Measurements from ENCODE around the gene RFX5. TPM values are rescaled to one million over a fixed set of nuclear protein-coding genes. Genes with fewer than 3 reads are reported as not detected.
"Not testable (repeated sequence)": the region's sequence is repeated elsewhere in the genome, so short reads cannot be mapped to it uniquely, and the experiment has no call there.

Gene RFX5
- polyA plus RNA-seq (2013) = 21.0 and 23.2 TPM in 2 replicates

DNA sequence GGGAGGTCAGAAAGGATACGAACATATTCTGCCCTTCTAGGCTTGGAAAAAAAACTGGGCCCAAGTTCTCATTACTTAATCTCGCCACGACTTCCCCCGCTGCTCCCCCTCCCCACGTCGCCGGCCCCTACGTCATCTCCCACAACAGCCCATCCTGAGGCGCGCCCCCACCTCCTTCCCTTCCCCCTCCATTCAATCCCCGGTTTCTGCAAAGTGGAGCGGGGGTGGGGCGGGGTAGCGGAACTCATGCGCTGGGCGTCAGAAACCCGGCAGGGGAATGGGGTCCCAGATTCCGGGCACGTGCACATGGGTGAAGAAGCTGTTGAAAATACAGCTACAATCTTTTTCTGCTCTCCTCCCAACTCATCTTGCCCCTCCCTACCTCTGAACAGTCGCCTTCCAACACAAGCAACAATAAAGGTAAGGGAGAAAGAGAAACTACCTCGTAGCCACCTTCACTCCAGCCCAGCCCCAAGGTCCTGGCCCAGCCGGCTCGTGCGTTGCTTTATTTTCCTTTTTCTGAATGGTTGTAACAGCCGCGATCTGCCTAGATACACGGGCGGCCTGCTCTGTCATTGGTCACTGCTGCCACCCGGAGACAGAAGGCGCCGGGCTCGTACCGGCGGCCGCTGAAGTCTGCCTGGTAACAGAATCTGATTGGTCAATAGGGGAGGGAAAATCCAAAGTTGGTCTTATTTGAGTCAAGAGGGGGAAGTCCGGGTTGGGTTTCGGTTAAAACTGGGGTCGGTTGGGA is at the start of gene RFX5:
Gene RFX5, minus strand, starts transcription at position 484 of the 754 bp plus-strand sequence. CDS start 932 bp downstream, outside the sequence.
- Histone ChIP-seq H2BK120ac (ENCODE audit: insufficient read depth, low read length, poor library complexity) (peak within 1 kb of the TSS; percentile 85), H2AFZ (ENCODE audit: insufficient read depth, low read length, poor library complexity) (peak within 1 kb of the TSS; percentile 91), H3K9me3 (ENCODE audit: insufficient read depth, low read depth, low read length) (peaks cover 3% of the 10 kb centered on the region), H2AK5ac (ENCODE audit: low read length) (peak within 1 kb of the TSS; percentile 2), H3K4ac (ENCODE audit: low read depth, low read length) (peak within 1 kb of the TSS; percentile 78), H3K9ac (ENCODE audit: low read length) (peak within 1 kb of the TSS; percentile 68), H3K18ac (ENCODE audit: low read length) (peak within 1 kb of the TSS; percentile 59), H4K8ac (ENCODE audit: low read depth, low read length) (peak within 1 kb of the TSS; percentile 83), H2BK5ac (ENCODE audit: low read depth, low read length, poor library complexity) (peak within 1 kb of the TSS; percentile 88), H3K36me3 (ENCODE audit: control insufficient read depth in 1 of 2, insufficient read depth in 2 of 2, low read length in 2 of 2) (peaks cover 23 to 30% of the 10 kb centered on the region in 2 experiments), H3K79me2 (ENCODE audit: control insufficient read depth, insufficient read depth, low read length, poor library complexity) (peaks cover 7% of the 10 kb centered on the region), H3K4me1 (ENCODE audit: control insufficient read depth in 1 of 2, insufficient read depth in 2 of 2, low read length in 2 of 2) (peaks cover 6 to 13% of the 10 kb centered on the region in 2 experiments), H4K91ac (ENCODE audit: low read depth, low read length) (peak within 1 kb of the TSS; percentile 80), H3K27ac (ENCODE audit: low read depth, low read length) (peak within 1 kb of the TSS; percentile 96), H3K4me3 (ENCODE audit: low read depth, low read length) (peak within 1 kb of the TSS; percentile 71), H3K4me2 (ENCODE audit: low read length) (peak within 1 kb of the TSS; percentile 79), H3K79me1 (ENCODE audit: low read length) (peaks cover 3% of the 10 kb centered on the region), H3K27me3 (ENCODE audit: insufficient read depth, low read length) (no peaks in the 10 kb centered on the region), H4K12ac (ENCODE audit: low read depth, low read length) (peak within 1 kb of the TSS; percentile 58), H2BK12ac (ENCODE audit: low read length) (peak within 1 kb of the TSS; percentile 77), H3K14ac (ENCODE audit: low read length) (peak within 1 kb of the TSS; percentile 78), H3K23ac (ENCODE audit: low read length) (no peak within 1 kb of the TSS)
- DNase-seq = peak; percentile 97
- WGBS (ENCODE audit: extremely low coverage, insufficient coverage, insufficient read length) = no CpG with 5 or more reads among the region's 38 CpGs

DNA sequence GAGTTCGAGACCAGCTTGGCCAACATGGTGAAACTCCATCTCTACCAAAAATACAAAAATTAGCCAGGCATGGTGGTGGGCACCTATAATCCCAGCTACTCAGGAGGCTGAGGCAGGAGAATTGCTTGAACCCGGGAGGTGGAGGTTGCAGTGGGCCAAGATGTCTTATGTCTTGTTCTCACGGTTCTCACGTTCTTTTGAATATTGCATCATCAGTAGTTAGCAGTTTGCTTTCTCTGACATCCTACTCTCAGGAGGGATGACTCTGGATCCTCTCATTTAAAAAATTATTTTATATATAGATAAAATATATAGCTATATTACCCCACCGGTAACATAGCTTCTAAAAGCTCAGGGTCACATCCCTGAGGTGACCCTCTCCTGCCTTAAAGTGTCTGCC is 49.2 kb upstream of the RFX5 start:
- not testable (repeated sequence) for H3K9me3 ChIP-seq (ENCODE audit: insufficient read depth, low read depth, low read length); H3K23ac ChIP-seq (ENCODE audit: low read length); H3K4me3 ChIP-seq (ENCODE audit: low read depth, low read length); H4K91ac ChIP-seq (ENCODE audit: low read depth, low read length); H3K4me2 ChIP-seq (ENCODE audit: low read length); H3K79me1 ChIP-seq (ENCODE audit: low read length); H3K27ac ChIP-seq (ENCODE audit: low read depth, low read length); DNase-seq; H3K14ac ChIP-seq (ENCODE audit: low read length); H3K4me1 ChIP-seq (ENCODE audit: control insufficient read depth in 1 of 2, insufficient read depth in 2 of 2, low read length in 2 of 2); H2AFZ ChIP-seq (ENCODE audit: insufficient read depth, low read length, poor library complexity); H2AK5ac ChIP-seq (ENCODE audit: low read length); H3K9ac ChIP-seq (ENCODE audit: low read length); H2BK12ac ChIP-seq (ENCODE audit: low read length); H4K12ac ChIP-seq (ENCODE audit: low read depth, low read length); H2BK120ac ChIP-seq (ENCODE audit: insufficient read depth, low read length, poor library complexity); H4K8ac ChIP-seq (ENCODE audit: low read depth, low read length); H3K18ac ChIP-seq (ENCODE audit: low read length); H3K4ac ChIP-seq (ENCODE audit: low read depth, low read length); H3K79me2 ChIP-seq (ENCODE audit: control insufficient read depth, insufficient read depth, low read length, poor library complexity); H3K27me3 ChIP-seq (ENCODE audit: insufficient read depth, low read length); H2BK5ac ChIP-seq (ENCODE audit: low read depth, low read length, poor library complexity); H3K36me3 ChIP-seq (ENCODE audit: control insufficient read depth in 1 of 2, insufficient read depth in 2 of 2, low read length in 2 of 2)
- WGBS (ENCODE audit: extremely low coverage, insufficient coverage, insufficient read length) = no CpG with 5 or more reads among the region's 5 CpGs

DNA sequence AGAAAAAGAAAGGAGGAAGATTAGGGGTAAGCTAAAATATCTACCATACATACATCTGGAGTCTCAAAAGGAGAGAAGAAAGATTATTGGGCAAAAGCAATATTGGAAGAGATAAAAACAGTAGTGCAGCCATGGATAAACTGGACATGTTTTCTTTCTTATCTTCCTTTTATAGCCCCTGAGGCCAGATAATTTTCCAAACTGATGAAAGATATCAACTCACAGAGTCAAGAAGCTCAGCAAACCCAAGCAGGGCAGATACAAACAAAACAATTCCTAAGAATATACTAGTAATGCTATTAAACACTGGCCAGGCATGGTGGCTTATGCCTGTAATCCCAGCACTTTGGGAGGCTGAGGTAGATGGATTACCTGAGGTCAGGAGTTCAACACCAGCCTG is 46.5 kb upstream of the RFX5 start:
- H3K4me1 ChIP-seq (ENCODE audit: control insufficient read depth in 1 of 2, insufficient read depth in 2 of 2, low read length in 2 of 2) = no peaks in the 10 kb centered on the region
- H3K4me2 ChIP-seq (ENCODE audit: low read length) = no peak overlapping the region
- DNase-seq = no peak
- H3K14ac ChIP-seq (ENCODE audit: low read length) = no peak overlapping the region
- no peak overlapping the region for H3K27ac ChIP-seq (ENCODE audit: low read depth, low read length)
- H3K18ac ChIP-seq (ENCODE audit: low read length) = no peak overlapping the region
- no peak overlapping the region for H4K12ac ChIP-seq (ENCODE audit: low read depth, low read length)
- H2BK5ac ChIP-seq (ENCODE audit: low read depth, low read length, poor library complexity) = no peak overlapping the region
- no peak overlapping the region for H3K4ac ChIP-seq (ENCODE audit: low read depth, low read length)
- H2AFZ ChIP-seq (ENCODE audit: insufficient read depth, low read length, poor library complexity) = no peak overlapping the region
- no peak overlapping the region for H2BK12ac ChIP-seq (ENCODE audit: low read length)
- H3K79me2 ChIP-seq (ENCODE audit: control insufficient read depth, insufficient read depth, low read length, poor library complexity) = no peaks in the 10 kb centered on the region
- no peak overlapping the region for H2AK5ac ChIP-seq (ENCODE audit: low read length)
- no peaks in the 10 kb centered on the region for H3K27me3 ChIP-seq (ENCODE audit: insufficient read depth, low read length)
- H3K36me3 ChIP-seq (ENCODE audit: control insufficient read depth in 1 of 2, insufficient read depth in 2 of 2, low read length in 2 of 2) = no peaks in the 10 kb centered on the region
- no peak overlapping the region for H4K91ac ChIP-seq (ENCODE audit: low read depth, low read length)
- no peak overlapping the region for H3K4me3 ChIP-seq (ENCODE audit: low read depth, low read length)
- no peak overlapping the region for H3K9ac ChIP-seq (ENCODE audit: low read length)
- no peak overlapping the region for H2BK120ac ChIP-seq (ENCODE audit: insufficient read depth, low read length, poor library complexity)
- H3K9me3 ChIP-seq (ENCODE audit: insufficient read depth, low read depth, low read length) = no peaks in the 10 kb centered on the region
- no peak overlapping the region for H4K8ac ChIP-seq (ENCODE audit: low read depth, low read length)
- H3K23ac ChIP-seq (ENCODE audit: low read length) = no peak overlapping the region
- H3K79me1 ChIP-seq (ENCODE audit: low read length) = no peaks in the 10 kb centered on the region

DNA sequence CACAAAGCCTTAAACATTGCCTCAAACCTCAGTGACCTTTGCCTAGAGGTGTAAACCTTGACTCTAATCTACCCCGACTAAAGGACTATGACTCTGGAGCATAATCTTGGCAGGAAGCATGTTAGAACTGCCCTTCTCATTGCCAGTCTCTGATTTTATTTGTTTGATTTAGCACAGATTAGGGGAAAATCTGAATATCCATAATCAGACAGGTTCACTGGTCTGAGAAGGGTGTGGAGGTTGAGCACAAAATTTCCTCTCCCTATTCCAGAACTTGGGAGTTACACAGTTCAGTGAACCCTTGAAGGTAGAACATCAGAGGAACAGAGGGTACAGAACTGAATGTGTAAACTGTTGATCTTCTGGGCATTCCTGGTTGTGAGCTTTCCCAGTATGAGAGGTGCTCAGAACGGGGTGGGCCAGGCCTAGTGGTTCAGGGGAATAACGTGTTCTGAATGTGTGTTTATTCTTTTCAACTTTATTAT is 44.1 kb upstream of the RFX5 start:
- Histone ChIP-seq H3K14ac (ENCODE audit: low read length) (no peak overlapping the region), H3K18ac (ENCODE audit: low read length) (no peak overlapping the region), H4K91ac (ENCODE audit: low read depth, low read length) (no peak overlapping the region), H3K9ac (ENCODE audit: low read length) (no peak overlapping the region), H2BK12ac (ENCODE audit: low read length) (no peak overlapping the region), H2AFZ (ENCODE audit: insufficient read depth, low read length, poor library complexity) (no peak overlapping the region), H3K4me1 (ENCODE audit: control insufficient read depth in 1 of 2, insufficient read depth in 2 of 2, low read length in 2 of 2) (no peaks in the 10 kb centered on the region), H3K27me3 (ENCODE audit: insufficient read depth, low read length) (no peaks in the 10 kb centered on the region), H3K4ac (ENCODE audit: low read depth, low read length) (no peak overlapping the region), H3K27ac (ENCODE audit: low read depth, low read length) (no peak overlapping the region), H3K4me3 (ENCODE audit: low read depth, low read length) (no peak overlapping the region), H2BK5ac (ENCODE audit: low read depth, low read length, poor library complexity) (no peak overlapping the region), H3K23ac (ENCODE audit: low read length) (no peak overlapping the region), H4K12ac (ENCODE audit: low read depth, low read length) (no peak overlapping the region), H2AK5ac (ENCODE audit: low read length) (no peak overlapping the region), H3K36me3 (ENCODE audit: control insufficient read depth in 1 of 2, insufficient read depth in 2 of 2, low read length in 2 of 2) (no peaks in the 10 kb centered on the region), H2BK120ac (ENCODE audit: insufficient read depth, low read length, poor library complexity) (no peak overlapping the region), H3K79me2 (ENCODE audit: control insufficient read depth, insufficient read depth, low read length, poor library complexity) (no peaks in the 10 kb centered on the region), H4K8ac (ENCODE audit: low read depth, low read length) (no peak overlapping the region), H3K79me1 (ENCODE audit: low read length) (no peaks in the 10 kb centered on the region), H3K4me2 (ENCODE audit: low read length) (no peak overlapping the region), H3K9me3 (ENCODE audit: insufficient read depth, low read depth, low read length) (no peaks in the 10 kb centered on the region)
- no peak for DNase-seq
- no CpG with 5 or more reads among the region's 3 CpGs for WGBS (ENCODE audit: extremely low coverage, insufficient coverage, insufficient read length)

All from trophoblast cell (in vitro differentiated cells and primary cell).